ENCODE measurements around the gene KAT14. TPM values are rescaled to one million over a fixed set of nuclear protein-coding genes. Genes with fewer than 3 reads are reported as not detected.
"Not testable (repeated sequence)": the region's sequence is repeated elsewhere in the genome, so short reads cannot be mapped to it uniquely, and the experiment has no call there.

Gene KAT14
- total RNA-seq, result 10 to 100 TPM in 2 of 4 donors, 1 to 10 TPM in 2; 6.5 to 11.8 (median 9.8) TPM

DNA sequence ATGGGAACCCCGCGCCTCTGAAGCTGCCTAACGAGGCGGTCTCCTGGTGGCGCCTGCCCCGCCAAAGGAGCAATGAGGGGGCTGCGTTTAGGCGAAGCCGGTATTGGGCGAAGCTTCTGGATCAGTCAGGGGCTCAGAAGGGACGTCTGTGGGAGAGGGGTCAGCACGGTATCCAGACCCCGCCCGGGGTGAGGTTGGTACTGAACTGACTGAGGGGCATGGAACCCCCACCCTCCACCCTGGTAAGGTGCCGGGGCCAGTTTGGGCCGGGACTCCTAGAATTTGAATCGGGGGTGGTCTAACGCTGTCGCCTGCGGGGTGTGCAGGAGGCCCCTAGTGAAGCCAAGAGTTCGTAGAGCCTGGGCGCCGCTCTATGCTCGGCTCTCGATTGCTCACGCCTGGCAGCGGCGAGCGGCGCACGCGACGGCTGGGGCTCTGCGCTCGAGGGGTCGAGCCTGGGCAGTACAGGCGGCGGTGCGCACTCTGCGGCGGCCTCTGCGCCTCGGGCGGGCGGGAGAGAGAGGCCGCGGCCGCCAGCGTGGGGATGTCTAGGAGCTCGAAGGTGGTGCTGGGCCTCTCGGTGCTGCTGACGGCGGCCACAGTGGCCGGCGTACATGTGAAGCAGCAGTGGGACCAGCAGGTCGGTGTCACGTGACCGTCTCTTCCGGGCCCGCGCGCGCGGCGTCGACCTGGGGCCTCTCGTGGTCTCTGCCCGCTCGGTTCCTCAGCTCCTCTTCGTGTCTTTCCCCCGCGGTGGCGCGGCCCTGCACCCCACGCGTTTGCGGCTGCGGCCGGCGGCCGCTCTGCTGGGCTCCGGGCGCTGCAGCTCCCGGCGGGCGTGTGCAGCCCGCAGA, at the start of gene KAT14, which contains the start of gene PET117:
Gene KAT14 (plus strand): TSS at position 452 of the 854 bp plus-strand sequence. CDS start 4,798 bp downstream, outside the sequence.
Gene PET117 (plus strand): TSS at position 452 of the 854 bp plus-strand sequence. CDS start 93 bp downstream, at position 545.
- Histone ChIP-seq H3K27ac (peak within 1 kb of the TSS; percentile 88 to 95 (median 94)), H3K36me3 (peaks cover 0 to 7% (median 5%) of the 10 kb centered on the region in 3 donors), H3K9me3 (no peaks in the 10 kb centered on the region), H3K4me3 (peak within 1 kb of the TSS; percentile 83 to 94 (median 88)), H3K27me3 (no peaks in the 10 kb centered on the region), H3K4me1 (peaks cover 12 to 52% (median 13%) of the 10 kb centered on the region in 3 donors)
- WGBS, 2 donors, result 0 to 3% methylated on average over 3 to 26 of the region's 87 CpGs
- DNase-seq, result peak; percentile 49
- intact Hi-C loops (cut with DNase I), result no loop called here
- TF ChIP-seq, protein P1, sequence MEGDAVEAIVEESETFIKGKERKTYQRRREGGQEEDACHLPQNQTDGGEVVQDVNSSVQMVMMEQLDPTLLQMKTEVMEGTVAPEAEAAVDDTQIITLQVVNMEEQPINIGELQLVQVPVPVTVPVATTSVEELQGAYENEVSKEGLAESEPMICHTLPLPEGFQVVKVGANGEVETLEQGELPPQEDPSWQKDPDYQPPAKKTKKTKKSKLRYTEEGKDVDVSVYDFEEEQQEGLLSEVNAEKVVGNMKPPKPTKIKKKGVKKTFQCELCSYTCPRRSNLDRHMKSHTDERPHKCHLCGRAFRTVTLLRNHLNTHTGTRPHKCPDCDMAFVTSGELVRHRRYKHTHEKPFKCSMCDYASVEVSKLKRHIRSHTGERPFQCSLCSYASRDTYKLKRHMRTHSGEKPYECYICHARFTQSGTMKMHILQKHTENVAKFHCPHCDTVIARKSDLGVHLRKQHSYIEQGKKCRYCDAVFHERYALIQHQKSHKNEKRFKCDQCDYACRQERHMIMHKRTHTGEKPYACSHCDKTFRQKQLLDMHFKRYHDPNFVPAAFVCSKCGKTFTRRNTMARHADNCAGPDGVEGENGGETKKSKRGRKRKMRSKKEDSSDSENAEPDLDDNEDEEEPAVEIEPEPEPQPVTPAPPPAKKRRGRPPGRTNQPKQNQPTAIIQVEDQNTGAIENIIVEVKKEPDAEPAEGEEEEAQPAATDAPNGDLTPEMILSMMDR (IDR thresholded peaks at IDR 0.05), result peak in 2 of 6 experiments; percentile 15 to 27
- peak in 2 of 4 donors; percentile 70 to 77 for TF ChIP-seq POLR2A (IDR thresholded peaks at IDR 0.05)

GRCh38 chr20:18088298-18088697, 49.4 kb upstream of the KAT14 start:
- H3K27ac ChIP-seq; H3K27me3 ChIP-seq; H3K36me3 ChIP-seq; H3K4me3 ChIP-seq; intact Hi-C loops (cut with DNase I); DNase-seq; H3K9me3 ChIP-seq; H3K4me1 ChIP-seq: not testable (repeated sequence)
- 76 to 79% methylated on average over 2 to 3 of the region's 3 CpGs for WGBS, 2 donors

GRCh38 chr20:18088841-18089240, 48.8 kb upstream of the KAT14 start:
- H3K27me3 ChIP-seq; H3K4me3 ChIP-seq; H3K27ac ChIP-seq; DNase-seq; H3K36me3 ChIP-seq; H3K4me1 ChIP-seq; intact Hi-C loops (cut with DNase I); H3K9me3 ChIP-seq: not testable (repeated sequence)
- 74 to 91% methylated on average over 8 to 9 of the region's 11 CpGs for WGBS, 2 donors

GRCh38 chr20:18090044-18090443, 47.6 kb upstream of the KAT14 start:
- intact Hi-C loops (cut with DNase I), result no loop called here
- Histone ChIP-seq H3K4me3 (no peak overlapping the region), H3K4me1 (no peaks in the 10 kb centered on the region), H3K27ac (no peak overlapping the region), H3K27me3 (no peaks in the 10 kb centered on the region), H3K9me3 (no peaks in the 10 kb centered on the region), H3K36me3 (no peaks in the 10 kb centered on the region)
- 59 to 70% methylated on average over 3 of the region's 3 CpGs for WGBS, 2 donors
- no peak for TF ChIP-seq POLR2A (IDR thresholded peaks at IDR 0.05)
- TF ChIP-seq, protein P1 (IDR thresholded peaks at IDR 0.05), result no peak
- no peak for DNase-seq

DNA sequence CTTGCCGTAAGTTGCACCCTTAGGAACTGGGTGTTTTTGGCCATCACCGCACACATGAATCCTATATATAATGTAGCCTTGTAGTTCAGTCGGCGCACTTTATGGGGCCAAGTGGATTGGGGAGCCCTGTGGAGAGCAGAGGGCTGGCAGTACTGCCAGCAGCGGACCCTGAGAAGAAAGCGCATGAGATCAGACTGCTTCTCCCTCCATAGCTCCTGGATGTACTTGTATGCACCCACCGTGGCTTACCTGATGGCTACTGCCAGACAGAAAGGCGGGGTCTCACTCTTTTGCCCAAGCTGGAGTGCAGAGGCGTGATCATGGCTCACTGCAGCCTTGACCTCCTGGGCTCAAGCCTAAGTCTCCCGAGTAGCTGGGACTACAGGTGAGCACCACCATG, 47.2 kb upstream of the KAT14 start:
- no peak for DNase-seq
- Histone ChIP-seq H3K36me3 (no peaks in the 10 kb centered on the region), H3K4me1 (no peaks in the 10 kb centered on the region), H3K27ac (no peak overlapping the region), H3K4me3 (no peak overlapping the region), H3K27me3 (no peaks in the 10 kb centered on the region), H3K9me3 (no peaks in the 10 kb centered on the region)
- intact Hi-C loops (cut with DNase I), result no loop called here
- TF ChIP-seq, protein P1 (IDR thresholded peaks at IDR 0.05), result no peak
- TF ChIP-seq POLR2A (IDR thresholded peaks at IDR 0.05), result no peak
- WGBS, 2 donors, result 70 to 89% methylated on average over 10 of the region's 10 CpGs

- Histone ChIP-seq H3K36me3 (no peaks in the 10 kb centered on the region), H3K9me3 (no peaks in the 10 kb centered on the region), H3K27me3 (no peaks in the 10 kb centered on the region), H3K27ac (no peak overlapping the region), H3K4me1 (no peaks in the 10 kb centered on the region), H3K4me3 (no peak overlapping the region)
- intact Hi-C loops (cut with DNase I), result no loop called here
- no peak for DNase-seq
- TF ChIP-seq POLR2A (IDR thresholded peaks at IDR 0.05), result no peak
- TF ChIP-seq, protein P1 (IDR thresholded peaks at IDR 0.05), result no peak
- 67 to 71% methylated on average over 7 of the region's 7 CpGs for WGBS, 2 donors
These were observed 46.0 kb upstream of the KAT14 start for GRCh38 chr20:18091623-18092022.
